HL-60 (cell line): ENCODE measurements around the gene SYT7.
A peak's percentile ranks its signal among the peaks of the same experiment; 100 is the strongest.

Experiments used
- DNase-seq, 2 experiments: peaks; one replicate each; pipeline ENCODE4 v3.0.0-alpha.2; 2010 to 2020; ENCODE audit warnings: low read depth in 1 of 2, low spot score in 1 of 2
- H3K27ac ChIP-seq: fragments of 250-450 bp; sonication (Bioruptor Pico); replicated peaks from 2 replicates; pipeline ENCODE4 v1.5.1; 2020; ENCODE audit warnings: mild to moderate bottlenecking, moderate library complexity
- H3K27me3 ChIP-seq: fragments of 250-450 bp; sonication (Bioruptor Pico); 2 replicates; pipeline ENCODE4 v1.5.1; 2021; ENCODE audit warnings: mild to moderate bottlenecking, moderate library complexity; ENCODE audit not compliant: insufficient read depth, poor library complexity, severe bottlenecking
- H3K4me3 ChIP-seq: replicated peaks from 2 replicates; pipeline ENCODE4 v1.5.1; 2011; ENCODE audit warnings: mild to moderate bottlenecking, control low read depth, low read length; ENCODE audit not compliant: insufficient read depth
- GABPA ChIP-seq: IDR thresholded peaks from 2 replicates; pipeline ENCODE4 v1.6.1; 2012; ENCODE audit warnings: low read depth
- POLR2AphosphoS5 ChIP-seq: IDR thresholded peaks from 2 replicates; pipeline ENCODE4 v1.6.1; 2012; ENCODE audit warnings: low read depth
- REST ChIP-seq: IDR thresholded peaks from 2 replicates; pipeline ENCODE4 v1.6.1; 2012; ENCODE audit warnings: low read depth; ENCODE audit not compliant: insufficient replicate concordance
- SPI1 ChIP-seq: IDR thresholded peaks from 2 replicates; pipeline ENCODE4 v1.6.1; 2012; ENCODE audit warnings: low read depth, mild to moderate bottlenecking, borderline replicate concordance
- TF ChIP-seq, protein P1 (sequence below): IDR thresholded peaks from one replicate; pipeline ENCODE4 v1.5.1; 2011; ENCODE audit warnings: low read length, control low read depth, inconsistent platforms; ENCODE audit not compliant: insufficient read depth

The SYT7 gene

DNA sequence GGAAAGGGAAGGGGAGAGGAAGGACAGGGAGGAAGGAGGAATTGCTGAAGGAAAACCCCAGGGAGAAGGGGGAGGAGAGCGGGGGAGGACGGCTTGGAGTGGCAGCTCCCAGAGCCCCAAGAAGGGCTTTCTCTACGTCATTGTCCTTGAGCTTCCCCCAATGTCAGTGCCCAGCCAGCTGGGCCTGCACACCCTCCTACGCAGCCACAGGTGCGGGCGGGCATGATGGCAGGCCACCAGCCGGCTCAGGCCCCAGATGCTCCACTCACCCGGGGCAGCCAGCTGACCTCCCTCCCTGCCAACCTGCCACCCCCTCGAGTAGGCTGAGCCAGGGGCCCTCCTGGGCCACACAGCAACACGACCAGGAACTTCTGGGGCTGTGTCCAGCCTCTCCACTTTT, 11.2 kb downstream of the SYT7 start:
- TF ChIP-seq, protein P1, sequence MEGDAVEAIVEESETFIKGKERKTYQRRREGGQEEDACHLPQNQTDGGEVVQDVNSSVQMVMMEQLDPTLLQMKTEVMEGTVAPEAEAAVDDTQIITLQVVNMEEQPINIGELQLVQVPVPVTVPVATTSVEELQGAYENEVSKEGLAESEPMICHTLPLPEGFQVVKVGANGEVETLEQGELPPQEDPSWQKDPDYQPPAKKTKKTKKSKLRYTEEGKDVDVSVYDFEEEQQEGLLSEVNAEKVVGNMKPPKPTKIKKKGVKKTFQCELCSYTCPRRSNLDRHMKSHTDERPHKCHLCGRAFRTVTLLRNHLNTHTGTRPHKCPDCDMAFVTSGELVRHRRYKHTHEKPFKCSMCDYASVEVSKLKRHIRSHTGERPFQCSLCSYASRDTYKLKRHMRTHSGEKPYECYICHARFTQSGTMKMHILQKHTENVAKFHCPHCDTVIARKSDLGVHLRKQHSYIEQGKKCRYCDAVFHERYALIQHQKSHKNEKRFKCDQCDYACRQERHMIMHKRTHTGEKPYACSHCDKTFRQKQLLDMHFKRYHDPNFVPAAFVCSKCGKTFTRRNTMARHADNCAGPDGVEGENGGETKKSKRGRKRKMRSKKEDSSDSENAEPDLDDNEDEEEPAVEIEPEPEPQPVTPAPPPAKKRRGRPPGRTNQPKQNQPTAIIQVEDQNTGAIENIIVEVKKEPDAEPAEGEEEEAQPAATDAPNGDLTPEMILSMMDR: no peak
- TF ChIP-seq REST (no peak), GABPA (no peak)
- Histone ChIP-seq H3K27ac (no peak overlapping the region), H3K27me3 (peaks cover 2% of the 10 kb centered on the region), H3K4me3 (no peak overlapping the region)
- no peak for DNase-seq

DNA sequence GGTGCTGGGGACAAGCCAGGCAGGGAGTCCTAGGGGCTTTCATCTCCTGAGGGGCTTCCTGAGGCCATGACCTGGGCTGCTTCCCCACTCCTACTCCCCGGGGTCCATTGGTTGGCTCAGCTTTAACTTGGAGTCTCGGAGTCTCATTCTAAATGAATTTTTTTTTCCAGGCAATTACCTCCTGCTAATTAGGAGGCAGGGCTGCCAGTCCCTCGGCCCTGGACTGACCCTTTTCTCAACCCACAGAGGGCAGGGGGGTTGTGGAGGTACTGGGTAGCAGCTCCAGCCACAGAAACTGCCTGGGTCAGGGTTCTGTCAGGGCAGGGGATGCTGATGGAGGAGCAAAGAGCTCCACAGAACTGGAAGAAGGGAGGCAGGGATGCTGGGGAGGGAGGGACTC, 11.9 kb downstream of the SYT7 start:
- DNase-seq: no peak
- Histone ChIP-seq H3K27ac (no peak overlapping the region), H3K4me3 (no peak overlapping the region), H3K27me3 (peaks cover 2% of the 10 kb centered on the region)
- TF ChIP-seq REST: no peak
- TF ChIP-seq SPI1: no peak
- no peak for TF ChIP-seq POLR2AphosphoS5
- TF ChIP-seq GABPA: no peak

GRCh38 chr11:61567286-61568061, 13.4 kb downstream of the SYT7 start:
- Histone ChIP-seq H3K27me3 (peaks cover 2% of the 10 kb centered on the region), H3K27ac (no peak overlapping the region), H3K4me3 (no peak overlapping the region)
- peak; percentile 51 to 75 for DNase-seq
- TF ChIP-seq SPI1 (no peak), REST (peak; percentile 100), GABPA (no peak), POLR2AphosphoS5 (peak; percentile 50)
- TF ChIP-seq, protein P1: no peak
